ENCODE data around the gene ARHGAP28.

The ARHGAP28 gene

GRCh38 chr18:6956495-6956894, 227.0 kb downstream of the ARHGAP28 start:
- no peak overlapping the region for H3K4me3 ChIP-seq (replicated peaks; ENCODE audit: low read depth, low read length)
- no peak for DNase-seq (ENCODE audit: low read depth)
- TF ChIP-seq CTCF (IDR thresholded peaks at IDR 0.05; ENCODE audit: low read length, missing control alignments), result no peak

GRCh38 chr18:6956999-6957398, 227.5 kb downstream of the ARHGAP28 start:
- no peak overlapping the region for H3K4me3 ChIP-seq (replicated peaks; ENCODE audit: low read depth, low read length)
- TF ChIP-seq CTCF (IDR thresholded peaks at IDR 0.05; ENCODE audit: low read length, missing control alignments), result no peak
- no peak for DNase-seq (ENCODE audit: low read depth)

- H3K4me3 ChIP-seq (replicated peaks; ENCODE audit: low read depth, low read length), result no peak overlapping the region
- no peak for DNase-seq (ENCODE audit: low read depth)
- no peak for TF ChIP-seq CTCF (IDR thresholded peaks at IDR 0.05; ENCODE audit: low read length, missing control alignments)
Measured at GRCh38 chr18:6959110-6959509, 229.6 kb downstream of the ARHGAP28 start.

- no peak for TF ChIP-seq CTCF (IDR thresholded peaks at IDR 0.05; ENCODE audit: low read length, missing control alignments)
- DNase-seq (ENCODE audit: low read depth), result no peak
- no peak overlapping the region for H3K4me3 ChIP-seq (replicated peaks; ENCODE audit: low read depth, low read length)
Measured at GRCh38 chr18:6960124-6960523, 230.6 kb downstream of the ARHGAP28 start.

GRCh38 chr18:6960656-6961055, 231.1 kb downstream of the ARHGAP28 start:
- peak; percentile 32 for DNase-seq (ENCODE audit: low read depth)
- H3K4me3 ChIP-seq (replicated peaks; ENCODE audit: low read depth, low read length), result no peak overlapping the region
- TF ChIP-seq CTCF (IDR thresholded peaks at IDR 0.05; ENCODE audit: low read length, missing control alignments), result no peak

GRCh38 chr18:6961331-6961730, 231.8 kb downstream of the ARHGAP28 start:
- DNase-seq (ENCODE audit: low read depth), result no peak
- no peak for TF ChIP-seq CTCF (IDR thresholded peaks at IDR 0.05; ENCODE audit: low read length, missing control alignments)

GRCh38 chr18:6962571-6963451, 233.3 kb downstream of the ARHGAP28 start:
- H3K4me3 ChIP-seq (replicated peaks; ENCODE audit: low read depth, low read length), result no peak overlapping the region
- TF ChIP-seq CTCF (IDR thresholded peaks at IDR 0.05; ENCODE audit: low read length, missing control alignments), result no peak
- DNase-seq (ENCODE audit: low read depth), result no peak

More at GRCh38 chr18:6961331-6961730, 231.8 kb downstream of the ARHGAP28 start:
- no peak overlapping the region for H3K4me3 ChIP-seq (replicated peaks; ENCODE audit: low read depth, low read length)
